HL-60 (cell line): Measurements from ENCODE around the gene INVS.

Source experiments
- DNase-seq, 2 experiments: peaks; one replicate each; pipeline ENCODE4 v3.0.0-alpha.2; 2010 to 2020; ENCODE audit warnings: low read depth in 1 of 2, low spot score in 1 of 2
- H3K27ac ChIP-seq: fragments of 250-450 bp; sonication (Bioruptor Pico); replicated peaks from 2 replicates; pipeline ENCODE4 v1.5.1; 2020; ENCODE audit warnings: mild to moderate bottlenecking, moderate library complexity
- H3K27me3 ChIP-seq: fragments of 250-450 bp; sonication (Bioruptor Pico); 2 replicates; pipeline ENCODE4 v1.5.1; 2021; ENCODE audit warnings: mild to moderate bottlenecking, moderate library complexity; ENCODE audit not compliant: insufficient read depth, poor library complexity, severe bottlenecking
- H3K4me3 ChIP-seq: replicated peaks from 2 replicates; pipeline ENCODE4 v1.5.1; 2011; ENCODE audit warnings: mild to moderate bottlenecking, control low read depth, low read length; ENCODE audit not compliant: insufficient read depth
- CTCF ChIP-seq: IDR thresholded peaks from one replicate; pipeline ENCODE4 v1.5.1; 2011; ENCODE audit warnings: low read length, control low read depth, inconsistent platforms; ENCODE audit not compliant: insufficient read depth
- GABPA ChIP-seq: IDR thresholded peaks from 2 replicates; pipeline ENCODE4 v1.6.1; 2012; ENCODE audit warnings: low read depth
- POLR2AphosphoS5 ChIP-seq: IDR thresholded peaks from 2 replicates; pipeline ENCODE4 v1.6.1; 2012; ENCODE audit warnings: low read depth
- REST ChIP-seq: IDR thresholded peaks from 2 replicates; pipeline ENCODE4 v1.6.1; 2012; ENCODE audit warnings: low read depth; ENCODE audit not compliant: insufficient replicate concordance
- SPI1 ChIP-seq: IDR thresholded peaks from 2 replicates; pipeline ENCODE4 v1.6.1; 2012; ENCODE audit warnings: low read depth, mild to moderate bottlenecking, borderline replicate concordance

INVS gene

GRCh38 chr9:100087218-100087617 lies 11.8 kb upstream of the INVS start:
- no peak overlapping the region for H3K4me3 ChIP-seq
- TF ChIP-seq CTCF, result no peak
- no peak for TF ChIP-seq POLR2AphosphoS5
- TF ChIP-seq REST, result no peak
- no peak for TF ChIP-seq GABPA
- TF ChIP-seq SPI1, result no peak
- no peak for DNase-seq
- no peak overlapping the region for H3K27ac ChIP-seq
- H3K27me3 ChIP-seq, result no peaks in the 10 kb centered on the region

- H3K4me3 ChIP-seq, result no peak overlapping the region
- TF ChIP-seq CTCF (no peak), POLR2AphosphoS5 (no peak), REST (no peak), GABPA (no peak), SPI1 (no peak)
Measured at GRCh38 chr9:100088202-100088601, 10.8 kb upstream of the INVS start.

GRCh38 chr9:100090880-100091279 lies 8.2 kb upstream of the INVS start:
- Histone ChIP-seq H3K27ac (no peak overlapping the region), H3K4me3 (no peak overlapping the region), H3K27me3 (no peaks in the 10 kb centered on the region)
- TF ChIP-seq CTCF (no peak), GABPA (no peak), POLR2AphosphoS5 (no peak), REST (no peak)
- DNase-seq, result no peak

More at GRCh38 chr9:100088202-100088601, 10.8 kb upstream of the INVS start:
- no peak for DNase-seq
- Histone ChIP-seq H3K27ac (no peak overlapping the region), H3K27me3 (no peaks in the 10 kb centered on the region)
